ENCODE results near the gene RFK. TPM values are rescaled to one million over a fixed set of nuclear protein-coding genes. Genes with fewer than 3 reads are reported as not detected.

Gene RFK
- total RNA-seq, 4 donors from 2014 or later, result 29.3 to 40.0 (median 34.8) TPM

DNA sequence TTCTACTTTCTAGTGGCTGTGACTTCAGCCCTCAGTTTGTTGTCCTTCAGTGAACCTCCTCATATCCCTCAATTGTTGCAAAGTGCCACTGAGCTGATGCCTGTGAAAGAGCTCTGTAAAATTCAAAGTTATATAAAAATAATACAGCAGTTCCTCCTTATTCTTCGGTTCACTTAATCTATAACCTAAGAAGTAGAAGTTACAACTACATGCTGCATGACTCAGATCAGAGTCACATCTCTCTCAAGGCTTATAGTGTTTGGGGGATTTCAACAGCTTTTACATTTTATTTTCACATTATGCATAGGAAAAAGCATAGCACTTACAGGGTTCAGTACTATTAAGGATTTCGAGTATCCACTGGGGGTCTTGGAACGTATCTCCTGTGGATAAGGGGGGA lies 39.6 kb upstream of the RFK start:
- Histone ChIP-seq H3K27me3 (no peaks in the 10 kb centered on the region), H3K4me3 (replicated peaks in 1 of 3) (no peak overlapping the region), H3K9me3 (no peaks in the 10 kb centered on the region), H3K4me1 (no peaks in the 10 kb centered on the region), H3K27ac (no peak overlapping the region), H3K36me3 (no peaks in the 10 kb centered on the region)
- TF ChIP-seq POLR2A (IDR thresholded peaks at IDR 0.05), result no peak
- TF ChIP-seq, protein P1, sequence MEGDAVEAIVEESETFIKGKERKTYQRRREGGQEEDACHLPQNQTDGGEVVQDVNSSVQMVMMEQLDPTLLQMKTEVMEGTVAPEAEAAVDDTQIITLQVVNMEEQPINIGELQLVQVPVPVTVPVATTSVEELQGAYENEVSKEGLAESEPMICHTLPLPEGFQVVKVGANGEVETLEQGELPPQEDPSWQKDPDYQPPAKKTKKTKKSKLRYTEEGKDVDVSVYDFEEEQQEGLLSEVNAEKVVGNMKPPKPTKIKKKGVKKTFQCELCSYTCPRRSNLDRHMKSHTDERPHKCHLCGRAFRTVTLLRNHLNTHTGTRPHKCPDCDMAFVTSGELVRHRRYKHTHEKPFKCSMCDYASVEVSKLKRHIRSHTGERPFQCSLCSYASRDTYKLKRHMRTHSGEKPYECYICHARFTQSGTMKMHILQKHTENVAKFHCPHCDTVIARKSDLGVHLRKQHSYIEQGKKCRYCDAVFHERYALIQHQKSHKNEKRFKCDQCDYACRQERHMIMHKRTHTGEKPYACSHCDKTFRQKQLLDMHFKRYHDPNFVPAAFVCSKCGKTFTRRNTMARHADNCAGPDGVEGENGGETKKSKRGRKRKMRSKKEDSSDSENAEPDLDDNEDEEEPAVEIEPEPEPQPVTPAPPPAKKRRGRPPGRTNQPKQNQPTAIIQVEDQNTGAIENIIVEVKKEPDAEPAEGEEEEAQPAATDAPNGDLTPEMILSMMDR (IDR thresholded peaks at IDR 0.05), result no peak
- WGBS, 2 donors, result 88 to 94% methylated on average over 3 of the region's 3 CpGs
- intact Hi-C loops (cut with DNase I), result no loop called here
- no peak for DNase-seq

DNA sequence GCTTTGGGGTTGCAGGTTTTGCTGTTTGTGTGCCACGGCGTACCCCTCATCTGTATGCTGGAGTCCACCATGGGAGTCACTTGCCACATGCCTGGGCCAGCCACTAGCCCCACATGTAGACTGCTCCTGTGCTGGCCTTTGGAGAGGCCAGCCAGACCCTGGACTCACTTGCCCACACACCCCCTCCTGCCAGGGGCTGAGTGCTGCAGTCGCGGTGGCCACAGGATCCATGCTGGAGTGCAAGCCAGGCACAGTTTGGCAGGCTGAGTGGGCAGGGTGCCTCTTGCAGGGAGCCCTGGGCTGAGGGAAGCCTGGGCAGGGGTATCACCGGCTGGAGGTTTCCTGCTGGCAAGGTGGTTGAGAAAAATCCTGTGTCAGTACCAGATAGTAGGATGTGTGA lies 39.2 kb upstream of the RFK start:
- intact Hi-C loops (cut with DNase I), result no loop called here

GRCh38 chr9:76431601-76432000 lies 37.4 kb upstream of the RFK start:
- TF ChIP-seq, protein P1 (IDR thresholded peaks at IDR 0.05), result no peak
- TF ChIP-seq POLR2A (IDR thresholded peaks at IDR 0.05), result no peak
- 86 to 88% methylated on average over 7 to 8 of the region's 8 CpGs for WGBS, 2 donors
- no peaks in the 10 kb centered on the region for H3K27me3 ChIP-seq
- intact Hi-C loops (cut with DNase I), result no loop called here
- no peak for DNase-seq
- H3K36me3 ChIP-seq, result no peaks in the 10 kb centered on the region
- no peaks in the 10 kb centered on the region for H3K9me3 ChIP-seq
- no peak overlapping the region for H3K27ac ChIP-seq
- no peak overlapping the region for H3K4me3 ChIP-seq (replicated peaks in 1 of 3)
- no peaks in the 10 kb centered on the region for H3K4me1 ChIP-seq

More for the DNA sequence above, 39.2 kb upstream of the RFK start:
- H3K36me3 ChIP-seq, result no peaks in the 10 kb centered on the region
- TF ChIP-seq, protein P1 (IDR thresholded peaks at IDR 0.05), result no peak
- TF ChIP-seq POLR2A (IDR thresholded peaks at IDR 0.05), result no peak
- H3K9me3 ChIP-seq, result no peaks in the 10 kb centered on the region
- WGBS, 2 donors, result 85 to 90% methylated on average over 3 to 4 of the region's 5 CpGs
- no peak for DNase-seq
- H3K27me3 ChIP-seq, result no peaks in the 10 kb centered on the region
- H3K4me3 ChIP-seq (replicated peaks in 1 of 3), result no peak overlapping the region
- no peaks in the 10 kb centered on the region for H3K4me1 ChIP-seq
- no peak overlapping the region for H3K27ac ChIP-seq

DNA sequence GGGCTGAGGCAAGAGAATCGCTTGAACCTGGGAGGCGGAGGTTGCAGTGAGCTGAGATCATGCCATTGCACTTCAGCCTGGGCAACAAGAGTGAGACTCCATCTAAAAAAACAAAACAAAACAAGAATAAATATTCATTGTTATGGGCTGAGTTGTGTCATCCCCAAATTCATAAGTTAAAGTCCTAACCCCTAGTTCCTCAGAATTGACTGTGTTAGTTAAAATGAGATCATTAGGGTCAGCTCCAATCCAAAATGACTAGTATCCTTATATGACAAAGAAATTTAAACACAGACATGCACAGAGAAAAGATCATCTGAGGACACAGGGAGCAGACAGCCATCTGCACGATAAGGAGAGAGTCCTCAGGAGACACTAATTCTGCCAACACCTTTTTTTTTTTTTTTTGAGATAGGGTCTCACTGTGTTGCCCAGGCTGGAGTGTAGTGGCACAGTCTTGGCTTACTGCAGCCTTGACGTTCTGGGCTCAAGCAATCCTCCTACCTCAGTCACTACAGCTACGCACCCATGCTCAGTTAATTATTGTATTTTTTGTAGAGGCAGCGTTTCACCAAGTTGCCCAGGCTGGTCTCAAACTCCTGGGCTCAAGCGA lies 32.7 kb upstream of the RFK start:
- no peak for TF ChIP-seq POLR2A (IDR thresholded peaks at IDR 0.05)
- TF ChIP-seq, protein P1 (IDR thresholded peaks at IDR 0.05), result no peak
- no peak overlapping the region for H3K27ac ChIP-seq
- intact Hi-C loops (cut with DNase I), result no loop called here
- WGBS, 2 donors, result 78 to 91% methylated on average over 7 of the region's 7 CpGs
- H3K27me3 ChIP-seq, result no peaks in the 10 kb centered on the region
- H3K9me3 ChIP-seq, result no peaks in the 10 kb centered on the region
- no peaks in the 10 kb centered on the region for H3K36me3 ChIP-seq
- H3K4me1 ChIP-seq, result no peaks in the 10 kb centered on the region
- H3K4me3 ChIP-seq (replicated peaks in 1 of 3), result no peak overlapping the region
- DNase-seq, result no peak

GRCh38 chr9:76425677-76426453 lies 31.6 kb upstream of the RFK start:
- Histone ChIP-seq H3K9me3 (no peaks in the 10 kb centered on the region), H3K4me1 (no peaks in the 10 kb centered on the region), H3K4me3 (replicated peaks in 1 of 3) (no peak overlapping the region), H3K27ac (no peak overlapping the region), H3K36me3 (no peaks in the 10 kb centered on the region), H3K27me3 (no peaks in the 10 kb centered on the region)
- WGBS, 2 donors, result 91 to 95% methylated on average over 8 of the region's 8 CpGs
- TF ChIP-seq POLR2A (IDR thresholded peaks at IDR 0.05), result no peak
- TF ChIP-seq, protein P1 (IDR thresholded peaks at IDR 0.05), result no peak
- intact Hi-C loops (cut with DNase I), result no loop called here
- no peak for DNase-seq

Data from thyroid gland (tissue), 4 donors.